ENCODE results near the gene TUFM. TPM values are rescaled to one million over a fixed set of nuclear protein-coding genes. Genes with fewer than 3 reads are reported as not detected.
A peak's percentile ranks its signal among the peaks of the same experiment; 100 is the strongest.

TUFM gene
- total and polyA plus RNA-seq, 2 experiments from 2014 or later, result 192 to 248 TPM

- Mint-ChIP-seq H3K36me3 (ENCODE audit: low read depth) (peaks cover 73% of the 10 kb centered on the region), H3K27ac (peak overlapping the region; percentile 86; the same call in 1 of the 2 replicates), H3K4me3 (peak overlapping the region; percentile 97), H3K4me1 (peaks cover 30% of the 10 kb centered on the region), H3K27me3 (ENCODE audit: insufficient read depth, low read depth, poor library complexity) (peaks cover 16% of the 10 kb centered on the region), H3K9me3 (no peaks in the 10 kb centered on the region)
- peaks cover 69% of the 10 kb centered on the region for H3K79me2 ChIP-seq (replicated peaks; ENCODE audit: insufficient read depth)
- peaks cover 22% of the 10 kb centered on the region for H3K4me1 ChIP-seq (ENCODE audit: insufficient read depth)
- ATAC-seq, result no peak
- peak overlapping the region; percentile 94 for H3K4me2 ChIP-seq
- peaks cover 32% of the 10 kb centered on the region for H3F3A ChIP-seq (replicated peaks; ENCODE audit: low read depth)
- no peaks in the 10 kb centered on the region for H3K27me3 ChIP-seq (ENCODE audit: insufficient read depth)
- no peak for DNase-seq (ENCODE audit: low spot score)
- peak overlapping the region; percentile 95 for H3K4me3 ChIP-seq
- H3K27ac ChIP-seq (ENCODE audit: low read depth), result 0 out of 2 replicates have a peak overlapping the region, but pooled peaks have one; percentile 26
- H2AFZ ChIP-seq, result no peak overlapping the region
- H4K20me1 ChIP-seq (replicated peaks; ENCODE audit: insufficient read depth), result peaks cover 37% of the 10 kb centered on the region
- peaks cover 62% of the 10 kb centered on the region for H3K36me3 ChIP-seq (ENCODE audit: insufficient read depth)
- no peak for TF ChIP-seq EZH2 (IDR thresholded peaks at IDR 0.05; ENCODE audit: low read depth, unreplicated experiment)
- no peak for TF ChIP-seq POLR2AphosphoS5 (IDR thresholded peaks at IDR 0.05; ENCODE audit: low read depth)
- TF ChIP-seq EZH2phosphoT487 (IDR thresholded peaks at IDR 0.05; ENCODE audit: unreplicated experiment), result no peak
- TF ChIP-seq ZNF462 (CRISPR knock-in tag; IDR thresholded peaks at IDR 0.05), result no peak
- TF ChIP-seq CTCF (conservative IDR thresholded peaks at IDR 0.05; ENCODE audit: low read depth in 2 of 2), result no peak
- no peak for TF ChIP-seq ZNF331 (CRISPR knock-in tag; IDR thresholded peaks at IDR 0.05; ENCODE audit: low read depth)
- no peak for TF ChIP-seq STAT1 (IDR thresholded peaks at IDR 0.05; ENCODE audit: unreplicated experiment)
- no peak for TF ChIP-seq NANOG (IDR thresholded peaks at IDR 0.05; ENCODE audit: borderline replicate concordance)
- no peak for TF ChIP-seq ZNF114 (CRISPR knock-in tag; IDR thresholded peaks at IDR 0.05)
- TF ChIP-seq CREB1 (CRISPR knock-in tag; IDR thresholded peaks at IDR 0.05; ENCODE audit: low read depth), result no peak
- TF ChIP-seq JUNB (IDR thresholded peaks at IDR 0.05; ENCODE audit: unreplicated experiment), result no peak
- TF ChIP-seq ETS1 (IDR thresholded peaks at IDR 0.05), result no peak
- TF ChIP-seq REST (IDR thresholded peaks at IDR 0.05; ENCODE audit: unreplicated experiment), result no peak
- no peaks in the 10 kb centered on the region for H3K9me2 ChIP-seq (ENCODE audit: insufficient read depth)
Observed at GRCh38 chr16:28826141-28826540, 20.0 kb downstream of the TUFM start.
